ENCODE results near the gene AIG1. TPM values are rescaled to one million over a fixed set of nuclear protein-coding genes. Genes with fewer than 3 reads are reported as not detected.
"Not testable (repeated sequence)": the region's sequence is repeated elsewhere in the genome, so short reads cannot be mapped to it uniquely, and the experiment has no call there.

AIG1 gene
- total RNA-seq, 1 donor from 2014 or later: 81.5 TPM

DNA sequence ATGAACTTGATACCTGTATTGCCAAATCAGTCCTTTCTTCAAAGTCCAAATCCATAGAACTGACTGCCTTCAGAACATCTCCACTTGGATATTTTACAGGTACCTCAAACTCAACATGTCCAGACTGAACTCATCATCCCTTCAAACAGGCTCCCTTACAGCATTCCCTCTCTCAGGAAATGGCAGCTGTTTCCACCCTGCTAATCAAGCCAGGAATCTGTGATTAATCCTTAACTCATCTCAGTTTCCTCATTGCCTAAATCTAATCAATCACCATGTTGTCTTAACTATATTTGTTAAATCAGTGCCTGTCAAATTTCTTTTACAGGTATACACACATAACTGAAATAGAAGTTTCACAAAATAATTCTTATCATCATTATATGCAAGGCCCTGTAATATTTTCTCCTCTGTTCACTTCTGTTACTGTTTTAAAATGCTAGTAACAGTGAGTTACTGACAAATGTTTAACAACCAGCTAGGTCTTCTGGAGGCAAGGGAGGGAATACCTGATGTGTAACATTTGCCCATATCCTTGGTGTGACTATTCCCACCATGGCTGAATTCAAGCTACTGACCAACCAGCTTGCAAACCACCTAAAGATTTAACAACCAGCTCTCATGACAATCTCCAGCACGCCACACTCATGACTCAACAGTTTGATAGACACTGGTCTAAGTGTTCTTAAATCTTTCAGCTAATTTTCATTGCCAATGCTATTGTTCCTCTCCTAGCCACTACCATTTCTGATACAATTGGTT lies 264.9 kb downstream of the AIG1 start:
- no peak for DNase-seq (ENCODE audit: low spot score)

DNA sequence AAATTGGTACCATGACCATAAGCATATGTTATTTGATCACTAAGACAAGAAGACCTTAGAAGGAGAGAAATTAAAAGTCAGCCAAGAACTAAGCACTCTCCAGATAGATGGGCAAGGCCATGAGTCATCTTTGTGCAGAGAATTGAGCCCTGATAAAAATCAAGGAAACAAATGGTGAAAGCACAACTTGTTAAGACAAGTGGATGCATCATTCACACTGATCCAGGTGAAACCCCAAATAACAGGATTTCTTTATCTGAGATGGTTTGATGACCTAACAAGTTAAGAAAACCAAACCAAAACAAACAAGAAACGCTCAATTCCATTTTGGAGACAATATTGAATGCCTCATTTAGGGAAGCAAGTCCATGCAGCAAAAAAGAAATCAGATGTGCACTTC lies 268.2 kb downstream of the AIG1 start:
- DNase-seq (ENCODE audit: low spot score): no peak

DNA sequence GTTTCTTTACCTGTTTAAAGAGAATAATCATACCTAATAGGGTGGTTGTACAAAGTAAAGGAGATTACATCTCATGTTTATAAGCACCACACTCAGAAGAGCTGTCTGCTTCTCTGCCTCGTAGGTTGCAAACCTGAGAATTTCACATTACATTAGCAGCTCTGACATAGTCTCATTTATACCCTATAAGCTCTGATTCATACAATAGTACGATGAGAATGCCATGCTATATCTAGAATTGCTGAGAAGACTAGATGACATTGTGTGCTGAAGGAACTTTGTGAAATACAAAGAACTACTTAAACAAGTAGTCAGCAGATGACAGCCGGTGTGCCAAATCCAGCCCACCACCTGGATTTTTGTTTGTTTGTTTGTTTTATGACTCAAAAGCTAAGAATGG lies 268.6 kb downstream of the AIG1 start:
- DNase-seq (ENCODE audit: low spot score): no peak

DNA sequence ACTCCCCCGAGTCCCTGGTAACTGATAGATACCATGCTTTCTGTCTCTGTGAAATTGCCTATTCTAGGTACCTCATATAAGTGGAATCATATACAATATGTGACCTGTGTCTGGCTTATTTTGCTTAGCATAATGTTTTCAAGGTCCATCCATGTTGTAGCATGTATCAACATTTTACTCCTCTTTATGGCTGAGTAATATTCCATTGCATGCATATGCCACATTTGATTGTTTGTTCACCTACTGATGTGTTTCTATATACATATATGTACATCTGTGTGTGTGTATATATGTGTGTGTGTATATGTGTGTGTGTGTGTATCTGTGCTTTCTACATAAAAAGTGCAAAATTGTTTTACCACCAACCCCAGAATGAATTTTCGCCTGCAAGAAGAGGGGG lies 270.7 kb downstream of the AIG1 start:
- DNase-seq (ENCODE audit: low spot score): no peak

DNA sequence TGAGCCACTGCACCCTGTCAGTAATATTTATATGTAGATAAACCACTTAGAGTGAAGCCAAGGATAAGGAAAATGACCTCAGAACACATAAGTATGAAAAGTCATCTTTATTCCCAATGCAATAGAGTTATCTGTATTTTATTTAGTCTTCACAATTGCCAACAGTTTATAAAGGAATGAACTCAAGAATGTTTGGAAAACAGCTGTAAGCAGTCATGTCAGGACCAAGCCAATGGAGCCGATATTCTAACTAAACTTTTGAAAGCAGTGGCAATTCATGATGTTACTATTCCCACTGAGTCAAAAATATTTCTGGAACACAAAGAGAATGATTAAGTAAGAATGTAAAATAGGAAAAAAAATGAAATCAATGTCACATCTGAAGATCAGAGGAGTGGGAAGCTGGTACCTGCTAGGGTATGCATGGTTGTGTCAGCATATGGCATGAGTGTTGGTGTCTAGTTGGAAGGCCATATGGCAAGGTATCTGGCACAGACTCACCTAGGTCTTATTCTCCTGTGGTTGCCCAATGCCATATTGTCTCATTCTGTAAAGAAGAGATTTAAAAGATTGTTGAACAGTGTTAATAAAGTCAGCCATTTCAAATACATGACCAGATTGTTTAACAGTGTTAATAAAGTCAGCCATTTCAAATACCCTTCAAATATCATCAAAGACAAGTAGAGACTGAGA lies 271.6 kb downstream of the AIG1 start:
- no peak for DNase-seq (ENCODE audit: low spot score)

DNA sequence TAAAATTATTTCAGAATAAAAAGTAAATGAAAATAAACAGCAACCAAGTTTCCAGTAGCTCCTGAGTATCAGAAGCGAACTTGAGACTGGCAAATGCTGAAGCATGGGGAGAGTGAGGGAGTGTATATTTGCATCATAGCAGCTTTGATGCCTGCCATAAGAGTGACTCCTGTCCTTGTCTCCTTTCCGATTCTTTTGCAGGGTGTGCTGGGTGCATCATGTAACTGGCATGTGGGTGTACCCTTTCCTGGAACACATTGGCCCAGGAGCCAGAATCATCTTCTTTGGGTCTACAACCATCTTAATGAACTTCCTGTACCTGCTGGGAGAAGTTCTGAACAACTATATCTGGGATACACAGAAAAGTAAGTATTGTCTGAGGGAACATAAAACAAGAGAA lies 272.4 kb downstream of the AIG1 start:
- DNase-seq (ENCODE audit: low spot score): no peak

DNA sequence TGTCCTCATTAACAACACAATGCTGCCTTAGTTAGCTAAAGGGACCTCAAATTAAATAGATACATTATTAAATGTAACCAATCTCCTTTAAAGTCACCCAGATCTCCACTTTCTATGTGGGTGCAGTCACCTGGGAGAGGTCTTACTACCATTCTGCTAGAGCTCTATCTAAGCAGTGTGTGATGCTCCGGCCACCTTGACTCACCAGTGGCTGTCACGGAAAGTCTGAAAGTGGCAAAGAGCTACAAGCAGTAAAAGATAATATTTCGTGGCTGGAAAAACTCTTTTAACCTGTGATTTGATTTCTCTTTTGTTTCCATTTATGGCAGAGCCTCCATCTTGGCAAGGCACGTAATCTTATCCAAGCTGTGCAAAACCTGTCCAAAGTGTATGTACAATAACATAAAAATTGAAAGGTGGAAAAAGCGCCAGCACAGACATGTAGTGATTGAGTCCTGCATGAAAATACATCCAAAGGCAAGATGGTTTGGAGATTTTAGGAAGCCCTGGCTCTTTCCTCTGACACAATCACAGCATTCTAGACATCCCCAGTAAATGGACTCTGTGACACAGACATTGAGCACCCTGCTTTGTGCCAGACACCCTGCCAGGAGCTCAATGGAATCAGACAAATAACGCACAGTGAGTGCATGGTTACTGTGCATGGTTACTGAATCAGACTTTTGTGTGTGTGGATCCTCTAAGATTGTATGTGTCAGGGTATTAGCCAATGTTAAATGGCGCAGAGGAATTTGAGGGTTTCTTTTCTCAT lies 273.2 kb downstream of the AIG1 start:
- DNase-seq (ENCODE audit: low spot score): no peak

DNA sequence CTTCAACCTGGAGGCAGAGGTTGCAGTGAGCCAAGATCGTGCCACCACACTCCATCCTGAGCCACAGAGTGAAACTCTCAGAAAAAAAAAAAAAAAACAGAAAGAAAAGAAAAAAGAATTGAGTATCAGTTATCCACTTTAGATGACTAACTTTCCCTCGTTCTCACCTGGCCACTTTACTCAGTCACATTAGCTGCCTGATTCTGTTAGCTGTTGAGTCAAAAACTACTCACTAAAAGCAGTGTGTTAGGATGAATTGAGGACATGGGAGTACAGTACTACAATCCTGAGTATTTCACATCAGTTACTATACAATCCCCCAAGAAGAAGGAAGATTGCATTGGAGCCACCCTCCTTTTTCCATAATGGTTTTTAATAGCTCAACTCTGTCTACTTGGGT lies 275.2 kb downstream of the AIG1 start:
- no peak for DNase-seq (ENCODE audit: low spot score)

DNA sequence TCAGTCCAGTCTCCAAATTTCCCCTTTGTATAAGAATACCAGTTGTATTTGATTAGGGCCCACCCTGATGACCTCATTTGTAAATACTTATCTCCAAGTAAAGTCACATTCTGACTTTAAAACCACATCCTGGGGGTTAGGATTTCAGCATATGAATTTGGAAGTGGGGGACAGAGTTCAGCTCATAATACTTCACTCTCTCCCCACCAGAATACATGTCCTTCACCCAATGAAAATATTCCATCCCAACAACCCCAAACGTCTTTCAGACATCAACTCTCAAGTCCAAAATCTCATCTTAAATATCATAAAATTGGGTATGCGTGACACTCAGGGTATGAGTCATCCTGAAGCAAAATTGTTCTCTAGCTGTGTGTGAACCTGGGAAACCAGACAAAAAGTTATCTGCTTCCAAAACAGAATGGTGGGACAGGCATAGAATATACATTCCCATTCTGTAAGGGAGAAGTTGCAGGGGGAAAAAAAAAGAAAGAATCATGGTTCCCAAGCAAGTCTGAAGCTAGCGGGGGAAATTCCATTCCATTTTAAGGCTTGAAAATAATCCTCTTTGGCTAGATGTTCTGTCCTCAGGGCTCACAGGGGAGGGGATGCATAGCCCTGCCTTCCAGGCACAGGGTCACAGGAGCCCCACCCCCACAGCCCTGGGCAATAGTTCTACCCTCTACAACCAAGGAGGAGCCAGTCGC lies 275.9 kb downstream of the AIG1 start:
- DNase-seq (ENCODE audit: low spot score): no peak

DNA sequence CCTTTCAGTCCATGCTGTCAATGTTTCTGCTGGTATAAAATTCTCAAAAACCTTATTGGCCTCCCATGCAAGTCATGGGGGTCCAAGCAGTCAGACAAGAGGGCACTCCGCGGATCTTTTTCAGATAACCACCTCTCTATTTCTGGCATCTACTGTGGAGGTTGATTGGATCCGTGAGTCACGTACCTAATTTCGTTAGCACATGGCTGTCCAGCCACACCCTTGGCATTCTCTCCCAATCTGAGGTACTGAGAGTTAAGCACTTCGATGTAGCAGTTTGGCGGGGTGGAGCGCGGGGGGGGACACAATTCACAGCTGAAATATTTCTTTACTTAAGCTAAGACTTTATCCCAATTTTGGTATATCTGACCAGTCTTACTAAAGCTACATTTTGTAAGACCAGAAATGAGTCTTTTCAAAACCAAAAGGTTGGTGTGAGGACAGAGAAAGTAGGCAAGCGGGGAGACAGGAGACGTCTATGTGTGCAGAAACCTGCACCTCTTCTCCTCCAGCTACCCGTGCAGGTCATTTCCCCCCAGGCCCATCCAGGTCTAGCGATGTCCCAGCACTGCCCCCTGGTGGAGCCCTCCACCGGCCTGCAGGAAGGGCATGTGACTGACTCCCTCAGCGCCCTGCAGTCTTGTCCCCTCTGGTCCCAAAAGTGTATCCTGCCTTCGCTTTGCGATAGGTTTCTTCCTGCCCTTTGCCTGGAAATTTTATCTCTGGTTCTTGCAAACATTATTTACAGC lies 276.7 kb downstream of the AIG1 start:
- DNase-seq (ENCODE audit: low spot score): no peak

DNA sequence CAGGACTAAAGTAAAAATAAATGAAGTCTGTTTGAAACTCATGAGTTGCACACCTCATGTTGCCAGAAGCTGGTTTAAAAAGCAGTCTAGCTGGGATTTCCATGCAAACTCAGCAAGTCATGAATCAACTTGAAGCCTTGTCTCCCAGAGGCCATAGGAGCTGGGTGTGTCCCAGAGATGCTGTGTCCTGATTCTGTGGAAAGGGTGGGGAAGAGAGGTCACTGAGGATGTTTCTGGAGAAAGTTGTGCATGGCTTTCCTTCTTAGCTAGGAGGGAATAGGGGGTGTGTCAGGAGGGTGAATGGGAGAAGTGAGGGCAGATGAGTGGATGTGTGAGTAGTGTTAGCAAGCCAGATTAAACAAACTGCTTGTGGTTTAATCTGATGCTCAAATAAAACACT lies 278.5 kb downstream of the AIG1 start:
- DNase-seq (ENCODE audit: low spot score): no peak

DNA sequence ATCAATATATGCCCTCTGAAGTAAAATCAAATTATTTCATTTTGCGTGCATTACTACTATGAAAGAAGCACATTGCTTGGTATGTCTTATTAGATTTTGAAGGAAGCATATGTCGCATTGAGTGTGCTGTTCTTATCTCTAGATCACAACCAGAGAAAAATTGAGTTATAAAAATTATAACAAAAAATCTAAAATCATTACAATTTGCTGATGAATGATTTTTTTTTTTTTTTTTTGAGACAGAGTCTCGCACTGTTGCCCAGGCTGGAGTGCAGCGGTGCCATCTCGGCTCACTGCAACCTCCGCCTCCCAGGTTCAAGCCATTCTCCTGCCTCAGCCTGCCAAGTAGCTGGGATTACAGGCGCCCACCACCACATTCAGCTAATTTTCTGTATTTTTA lies 284.8 kb downstream of the AIG1 start:
- not testable (repeated sequence) for DNase-seq (ENCODE audit: low spot score)

DNA sequence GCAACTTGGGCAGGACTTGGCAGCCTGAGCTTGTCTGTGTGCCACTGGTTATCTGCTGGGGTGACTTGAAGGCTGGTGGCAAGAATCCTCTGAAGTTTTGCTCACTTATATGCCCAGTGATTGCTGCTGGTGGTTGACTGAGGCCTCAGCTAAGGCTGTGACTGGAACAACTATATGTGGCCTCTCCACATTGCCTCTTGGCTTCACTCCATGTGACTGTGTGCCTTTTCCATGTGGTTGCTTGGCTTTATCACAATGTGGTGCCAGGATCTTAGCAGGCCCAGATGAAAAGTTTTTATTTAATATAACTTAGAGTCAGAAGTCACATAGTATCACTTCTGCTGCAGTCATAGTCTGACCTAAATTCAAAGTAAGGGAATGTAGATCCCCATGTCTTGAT lies 285.3 kb downstream of the AIG1 start:
- DNase-seq (ENCODE audit: low spot score): no peak

DNA sequence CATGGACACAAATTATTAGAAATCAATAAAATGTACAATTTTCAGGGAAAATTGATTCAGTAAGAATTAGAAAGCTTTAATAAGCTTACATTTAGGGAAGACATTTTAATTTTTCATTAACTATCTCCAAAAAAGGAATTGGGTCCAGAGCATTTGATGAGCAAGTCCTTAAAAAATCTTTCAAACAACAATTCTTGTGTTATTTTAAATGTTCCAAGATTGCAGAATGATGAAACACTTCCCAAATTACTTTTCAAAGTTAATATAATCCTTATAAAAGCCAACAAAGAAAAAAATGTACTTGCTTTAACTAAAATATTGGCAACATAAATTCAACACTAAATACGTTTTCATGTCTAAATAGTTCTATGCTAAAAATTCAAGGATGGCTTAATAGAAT lies 287.8 kb downstream of the AIG1 start:
- DNase-seq (ENCODE audit: low spot score): no peak

DNA sequence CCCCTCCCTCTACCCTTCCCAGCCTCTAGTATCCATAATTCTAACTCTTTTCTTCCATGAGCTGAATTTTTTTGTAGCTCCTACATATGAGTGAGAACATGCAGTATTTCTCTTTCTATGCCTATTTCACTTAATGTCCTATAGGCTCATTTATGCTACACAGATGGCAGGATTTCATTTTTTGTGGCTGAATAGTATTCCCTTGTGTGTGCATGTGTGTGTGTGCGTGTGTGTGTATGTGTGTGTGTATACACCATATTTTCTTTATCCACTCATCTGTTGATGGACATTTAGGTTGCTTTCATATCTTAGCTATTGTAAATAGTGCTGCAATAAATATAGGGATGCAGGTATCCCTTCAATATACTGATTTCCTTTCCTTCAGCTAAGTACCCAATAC lies 288.8 kb downstream of the AIG1 start:
- no peak for DNase-seq (ENCODE audit: low spot score)

DNA sequence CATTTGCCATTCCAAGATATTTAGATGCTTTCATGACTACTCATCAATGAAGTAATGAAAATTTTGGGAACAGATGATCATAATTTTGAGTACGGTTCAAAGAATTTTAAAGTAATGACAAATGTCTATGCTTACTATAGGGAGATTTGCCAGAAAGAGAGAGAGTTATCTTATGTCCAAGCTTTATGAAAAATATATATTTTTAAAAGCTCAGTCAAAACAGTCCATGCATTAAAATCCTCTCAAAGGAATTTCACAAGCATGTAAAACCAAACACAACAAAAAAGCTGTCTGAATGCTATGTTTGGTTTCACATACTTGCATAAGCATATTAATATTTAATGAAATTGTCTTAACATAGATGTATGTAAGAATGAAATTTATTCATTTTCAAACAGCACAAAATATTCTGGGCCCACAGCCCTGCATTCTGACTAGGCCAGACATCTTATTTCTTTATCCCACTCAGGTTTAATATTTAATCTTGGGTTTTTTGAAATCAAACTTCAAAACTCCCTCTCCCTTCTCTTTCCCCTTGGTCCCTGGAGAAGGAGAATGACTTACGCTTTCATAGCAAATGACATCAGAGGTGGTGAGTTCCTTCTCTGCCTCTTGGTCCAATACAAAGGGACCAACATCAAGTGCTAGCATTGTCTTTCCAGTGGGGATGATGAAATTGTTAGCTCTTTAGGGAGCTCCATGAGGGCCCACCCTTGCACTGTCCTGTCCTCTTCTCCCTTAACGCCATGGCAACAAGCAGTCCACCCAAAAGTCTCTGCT lies 295.6 kb downstream of the AIG1 start:
- DNase-seq (ENCODE audit: low spot score): no peak

DNA sequence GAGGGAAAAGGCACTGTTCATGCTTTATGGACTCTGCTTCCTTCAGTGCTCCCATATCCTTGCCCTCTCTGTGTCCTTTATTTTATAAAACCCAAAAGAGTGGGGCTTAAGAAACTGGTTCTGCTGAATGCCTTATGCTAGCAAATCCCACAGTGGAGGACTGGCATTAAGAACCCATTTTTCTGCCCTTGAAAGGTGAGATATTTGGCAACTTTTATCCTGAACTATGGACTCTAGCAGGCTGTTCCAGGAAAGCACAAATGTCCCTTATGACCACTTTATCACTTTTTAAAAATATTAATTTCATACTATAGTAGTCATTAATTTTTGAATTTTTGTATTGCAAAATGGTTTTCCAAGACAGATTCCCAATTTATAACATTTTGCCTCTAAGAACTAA lies 296.5 kb downstream of the AIG1 start:
- DNase-seq (ENCODE audit: low spot score): no peak

DNA sequence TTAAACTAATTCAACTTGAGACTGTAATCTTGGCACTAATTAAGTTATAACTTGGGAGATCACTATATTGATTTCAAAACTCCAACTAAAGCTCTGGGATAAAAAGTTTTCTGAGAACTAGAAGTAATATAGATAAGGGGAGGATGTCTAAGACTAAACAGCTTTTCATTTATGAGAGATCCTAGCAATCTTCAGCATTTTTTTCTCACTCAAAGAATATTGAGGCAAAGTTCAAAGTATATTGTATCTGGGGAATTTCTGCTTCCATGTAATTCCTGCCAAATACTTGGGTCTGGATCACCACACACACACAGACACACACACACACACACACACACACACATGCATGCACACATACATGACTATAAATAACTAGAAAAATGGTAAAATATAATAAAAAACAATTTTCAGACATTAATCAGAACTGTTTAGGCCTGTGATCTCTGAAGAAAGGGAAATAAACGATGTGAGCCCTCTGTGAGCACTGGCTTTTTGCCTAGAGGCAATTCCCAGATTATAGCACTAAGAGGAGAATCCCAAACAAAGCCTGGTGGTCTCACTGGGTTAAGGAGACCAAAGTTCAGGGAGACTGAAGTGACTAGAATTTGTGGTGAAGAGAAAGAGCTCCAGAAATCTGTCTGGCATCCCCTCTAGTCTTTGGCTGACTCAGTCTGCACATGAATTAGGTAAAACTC lies 297.0 kb downstream of the AIG1 start:
- no peak for DNase-seq (ENCODE audit: low spot score)

DNA sequence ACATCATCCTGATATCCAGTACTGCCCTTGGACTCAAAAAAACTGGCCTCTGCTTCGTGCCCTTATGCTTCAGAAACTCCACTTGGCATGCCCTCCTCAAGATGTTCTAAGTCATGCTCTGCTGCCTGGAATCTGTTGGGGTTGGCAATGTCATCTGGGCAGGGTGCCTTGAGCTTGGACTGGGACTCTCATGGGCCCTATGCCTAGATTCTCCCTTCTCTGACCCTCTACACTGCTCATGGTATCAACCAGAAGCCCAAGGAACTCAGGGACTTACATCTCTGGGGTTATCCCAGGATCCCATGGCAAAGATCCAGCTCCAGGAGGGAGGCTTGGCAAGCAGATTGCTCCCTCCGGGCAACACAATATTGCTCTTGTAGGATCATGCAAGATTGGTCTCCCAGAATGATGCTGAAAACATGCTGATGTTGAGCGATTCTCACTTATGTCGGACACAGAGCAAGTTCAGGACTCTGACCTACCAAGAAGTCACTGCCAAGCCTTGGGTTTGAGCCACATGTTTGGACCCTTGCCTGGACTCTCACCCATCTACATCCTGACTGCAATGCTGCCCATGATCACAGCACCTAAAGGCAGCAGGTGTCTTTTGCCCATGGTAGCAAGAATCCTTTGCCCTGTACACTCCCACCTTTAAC lies 301.0 kb downstream of the AIG1 start:
- DNase-seq (ENCODE audit: low spot score): no peak

DNA sequence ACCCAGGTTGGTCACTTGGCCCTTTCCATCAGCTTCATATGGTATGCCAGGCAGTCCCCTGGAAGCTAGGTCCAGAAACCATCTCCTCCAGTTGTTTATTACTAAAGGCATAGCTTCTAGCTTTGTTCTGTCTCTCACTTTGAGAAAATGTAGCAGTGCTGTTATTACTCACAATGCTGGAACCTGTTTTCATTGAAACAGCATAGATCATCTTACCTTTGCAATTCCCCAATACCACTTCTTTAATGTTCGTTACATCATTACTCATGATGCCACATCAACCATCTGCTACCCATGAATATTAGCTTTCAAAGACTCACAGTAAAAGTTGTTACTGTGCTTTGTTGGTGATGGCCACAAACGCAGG lies 301.5 kb downstream of the AIG1 start:
- DNase-seq (ENCODE audit: low spot score): no peak
